Right atrium auricular region (tissue), 2 donors: Measurements from ENCODE around the gene PDK4. TPM values are rescaled to one million over a fixed set of nuclear protein-coding genes. Genes with fewer than 3 reads are reported as not detected.

Source experiments
- DNase-seq: peaks from one replicate; pipeline ENCODE4 v3.0.0-alpha.2; 2019; ENCODE audit warnings: low spot score
- H3K27ac ChIP-seq, 2 donors: fragments of 200-600 bp; sonication (generic); 1 replicate in 1 of 2; 2 replicates in 1 of 2; pipeline ENCODE4 v1.5.1; 2016 to 2019
- H3K27me3 ChIP-seq, 2 donors: fragments of 200-600 bp; sonication (generic); one replicate each; pipeline versions ENCODE4 v1.5.1 to v1.6.0; 2017 to 2019
- H3K36me3 ChIP-seq: fragments of 200-600 bp; sonication (generic); one replicate; pipeline ENCODE4 v1.5.1; 2016
- H3K4me1 ChIP-seq, 2 donors: fragments of 200-600 bp; sonication (generic); one replicate each; pipeline versions ENCODE4 v1.5.1 to v1.6.0; 2017 to 2019
- H3K4me3 ChIP-seq, 2 donors: fragments of 200-600 bp; sonication (generic); 1 replicate in 1 of 2; 2 replicates in 1 of 2; pipeline ENCODE4 v1.5.1; 2017 to 2019; ENCODE audit warnings: mild to moderate bottlenecking in 1 of 2, moderate library complexity in 1 of 2
- H3K9me3 ChIP-seq, 2 donors: fragments of 200-600 bp; sonication (generic); one replicate each; pipeline ENCODE4 v1.5.1; 2019
- CTCF ChIP-seq, 2 donors: fragments of 200-600 bp; sonication (generic); IDR thresholded peaks; one replicate each; pipeline ENCODE4 v1.5.1; 2019; ENCODE audit warnings: antibody characterized with exemption in 2 of 2
- total RNA-seq, 2 donors: library from RNA; depleted of rRNA; stranded (reverse); fragments of >200 nt; gene quantifications; one replicate each; pipeline ENCODE4 v1.1.0, GENCODE V29; 2016

PDK4 gene
- total RNA-seq, 2 donors from 2014 or later, result 337 to 712 TPM

GRCh38 chr7:95593343-95593742, 3.0 kb downstream of the PDK4 start:
- peak overlapping the region; percentile 95 to 100 for H3K27ac ChIP-seq
- H3K27me3 ChIP-seq, result no peaks in the 10 kb centered on the region
- no peaks in the 10 kb centered on the region for H3K9me3 ChIP-seq
- H3K4me3 ChIP-seq, result peak overlapping the region; percentile 79 to 97
- H3K4me1 ChIP-seq, result peaks cover 0 to 65% of the 10 kb centered on the region in 2 donors
- no peak for DNase-seq
- TF ChIP-seq CTCF (IDR thresholded peaks at IDR 0.05), result no peak
- peaks cover 79% of the 10 kb centered on the region for H3K36me3 ChIP-seq

- no peak for DNase-seq
- no peak for TF ChIP-seq CTCF (IDR thresholded peaks at IDR 0.05)
- Histone ChIP-seq H3K4me1 (peaks cover 0 to 65% of the 10 kb centered on the region in 2 donors), H3K27me3 (no peaks in the 10 kb centered on the region), H3K27ac (peak overlapping the region; percentile 95 to 100), H3K4me3 (peak overlapping the region; percentile 79 to 97), H3K36me3 (peaks cover 87% of the 10 kb centered on the region), H3K9me3 (no peaks in the 10 kb centered on the region)
Measured at GRCh38 chr7:95592570-95592969, 3.7 kb downstream of the PDK4 start.

- Histone ChIP-seq H3K4me3 (peak overlapping the region; percentile 79 to 97), H3K27me3 (no peaks in the 10 kb centered on the region), H3K36me3 (peaks cover 100% of the 10 kb centered on the region), H3K9me3 (no peaks in the 10 kb centered on the region), H3K27ac (peak overlapping the region; percentile 48 to 100), H3K4me1 (peaks cover 0 to 72% of the 10 kb centered on the region in 2 donors)
- no peak for DNase-seq
- TF ChIP-seq CTCF (IDR thresholded peaks at IDR 0.05), result no peak
Measured at GRCh38 chr7:95590387-95591248, 5.7 kb downstream of the PDK4 start.

- Histone ChIP-seq H3K9me3 (no peaks in the 10 kb centered on the region), H3K4me1 (peaks cover 0 to 72% of the 10 kb centered on the region in 2 donors), H3K4me3 (peak overlapping the region; percentile 4 to 97), H3K27ac (peak overlapping the region; percentile 48 to 100), H3K36me3 (peaks cover 100% of the 10 kb centered on the region), H3K27me3 (no peaks in the 10 kb centered on the region)
- no peak for DNase-seq
- TF ChIP-seq CTCF (IDR thresholded peaks at IDR 0.05), result no peak
Measured at GRCh38 chr7:95589766-95590165, 6.5 kb downstream of the PDK4 start.

- Histone ChIP-seq H3K4me3 (peak overlapping the region; percentile 19 to 97), H3K27me3 (no peaks in the 10 kb centered on the region), H3K27ac (peak overlapping the region; percentile 48 to 100), H3K4me1 (peaks cover 0 to 72% of the 10 kb centered on the region in 2 donors), H3K36me3 (peaks cover 100% of the 10 kb centered on the region), H3K9me3 (no peaks in the 10 kb centered on the region)
- TF ChIP-seq CTCF (IDR thresholded peaks at IDR 0.05), result no peak
- DNase-seq, result no peak
Measured at GRCh38 chr7:95589031-95589430, 7.3 kb downstream of the PDK4 start.
